ENCODE data around the gene B3GNT5. TPM values are rescaled to one million over a fixed set of nuclear protein-coding genes. Genes with fewer than 3 reads are reported as not detected.

Gene B3GNT5
- total RNA-seq, 1 experiment from 2014 or later, result 22.8 TPM

- in situ Hi-C loops (cut with HindIII; ENCODE audit: low pct_unique_long_range_greater_than_20kb, low sequenced_read_pairs) (no loop called here), intact Hi-C loops (cut with micrococcal nuclease; ENCODE audit: unreplicated experiment) (no loop called here)
- no TSS peak for BruUV-seq (replicated peaks)
- no peaks in the 10 kb centered on the region for H3K9me3 ChIP-seq (ENCODE audit: control insufficient read depth, insufficient read depth, low read depth, low read length)
- H3K4me3 ChIP-seq (ENCODE audit: low read depth in 2 of 2, low read length in 2 of 2), result no peak overlapping the region
- H3K36me3 ChIP-seq (ENCODE audit: control insufficient read depth, insufficient read depth, low read length), result no peaks in the 10 kb centered on the region
- POLR2A ChIA-PET, result no interaction called here
- TF ChIP-seq CTCF (IDR thresholded peaks at IDR 0.05) (no peak), TCF7L2 (IDR thresholded peaks at IDR 0.05; ENCODE audit: low read depth, low read length) (no peak), SIN3A (IDR thresholded peaks at IDR 0.05; ENCODE audit: borderline replicate concordance, insufficient read depth, low read depth, low read length) (no peak), POLR2AphosphoS5 (IDR thresholded peaks at IDR 0.05; ENCODE audit: low read depth, low read length) (no peak), REST (IDR thresholded peaks at IDR 0.05; ENCODE audit: insufficient read depth in 1 of 2, low read depth in 2 of 2, low read length in 1 of 2) (no peak)
- DNase-seq (ENCODE audit: low read depth, low spot score) (no peak), ATAC-seq (no peak)
- H3K27ac ChIP-seq (ENCODE audit: low read length), result no peak overlapping the region
- H3K27me3 ChIP-seq (ENCODE audit: control insufficient read depth, insufficient read depth, low read length), result no peaks in the 10 kb centered on the region
- no peaks in the 10 kb centered on the region for H3K4me1 ChIP-seq (ENCODE audit: control insufficient read depth, insufficient read depth, low read length)
- CTCF ChIA-PET, result no interaction called here
These were observed 54.0 kb downstream of the B3GNT5 start for GRCh38 chr3:183306798-183307671.

GRCh38 chr3:183307749-183308148 lies 54.7 kb downstream of the B3GNT5 start:
- no TSS peak for BruUV-seq (replicated peaks)
- Histone ChIP-seq H3K27me3 (ENCODE audit: control insufficient read depth, insufficient read depth, low read length) (no peaks in the 10 kb centered on the region), H3K27ac (ENCODE audit: low read length) (no peak overlapping the region), H3K4me1 (ENCODE audit: control insufficient read depth, insufficient read depth, low read length) (no peaks in the 10 kb centered on the region), H3K4me3 (ENCODE audit: low read depth in 2 of 2, low read length in 2 of 2) (no peak overlapping the region), H3K36me3 (ENCODE audit: control insufficient read depth, insufficient read depth, low read length) (no peaks in the 10 kb centered on the region), H3K9me3 (ENCODE audit: control insufficient read depth, insufficient read depth, low read depth, low read length) (no peaks in the 10 kb centered on the region)
- ATAC-seq (no peak), DNase-seq (ENCODE audit: low read depth, low spot score) (no peak)
- intact Hi-C loops (cut with micrococcal nuclease; ENCODE audit: unreplicated experiment), result no loop called here
- TF ChIP-seq POLR2AphosphoS5 (IDR thresholded peaks at IDR 0.05; ENCODE audit: low read depth, low read length) (no peak), CTCF (IDR thresholded peaks at IDR 0.05) (no peak), SIN3A (IDR thresholded peaks at IDR 0.05; ENCODE audit: borderline replicate concordance, insufficient read depth, low read depth, low read length) (no peak), REST (IDR thresholded peaks at IDR 0.05; ENCODE audit: insufficient read depth in 1 of 2, low read depth in 2 of 2, low read length in 1 of 2) (no peak), TCF7L2 (IDR thresholded peaks at IDR 0.05; ENCODE audit: low read depth, low read length) (no peak)
- in situ Hi-C loops (cut with HindIII; ENCODE audit: low pct_unique_long_range_greater_than_20kb, low sequenced_read_pairs), result no loop called here
- POLR2A ChIA-PET, result no interaction called here
- CTCF ChIA-PET, result interaction anchor here (0.5 kb wide), 1 partner anchor 119 kb away, joined by 3 read pairs; no protein-coding TSS in a partner anchor

Measured in Panc1 (cell line).